Measurements from ENCODE around the gene SUPT3H. TPM values are rescaled to one million over a fixed set of nuclear protein-coding genes. Genes with fewer than 3 reads are reported as not detected.

The SUPT3H gene
- total and polyA plus RNA-seq, 2 of the 13 experiments (the other 11 are each of a cell fraction or from before 2014, with no cell fraction given), result 11.9 to 36.1 TPM

DNA sequence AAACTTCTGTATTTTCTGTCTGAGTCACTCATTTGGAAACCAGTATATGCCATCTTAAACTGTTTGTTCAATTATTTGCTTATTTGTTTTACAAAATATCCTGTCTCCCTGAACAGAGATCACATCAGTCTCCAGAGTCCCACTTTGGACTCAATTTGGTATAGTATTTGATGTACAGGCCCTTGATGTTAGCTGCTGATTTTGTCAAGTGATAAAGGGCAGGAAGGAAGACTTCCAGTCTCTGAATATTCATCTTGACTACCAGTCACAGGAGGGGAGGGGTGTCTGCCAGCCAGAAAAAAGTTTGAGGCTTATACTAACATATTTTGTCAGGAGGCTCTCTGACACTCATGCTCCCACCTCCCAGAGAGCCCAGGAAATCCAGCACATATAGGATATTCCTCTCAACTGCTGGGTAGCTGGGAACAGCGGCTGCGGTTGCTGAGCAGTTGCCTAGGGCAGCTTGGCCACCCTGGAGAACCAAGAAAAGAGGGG, 426.4 kb downstream of the SUPT3H start (continued):
- TF ChIP-seq, protein P1, sequence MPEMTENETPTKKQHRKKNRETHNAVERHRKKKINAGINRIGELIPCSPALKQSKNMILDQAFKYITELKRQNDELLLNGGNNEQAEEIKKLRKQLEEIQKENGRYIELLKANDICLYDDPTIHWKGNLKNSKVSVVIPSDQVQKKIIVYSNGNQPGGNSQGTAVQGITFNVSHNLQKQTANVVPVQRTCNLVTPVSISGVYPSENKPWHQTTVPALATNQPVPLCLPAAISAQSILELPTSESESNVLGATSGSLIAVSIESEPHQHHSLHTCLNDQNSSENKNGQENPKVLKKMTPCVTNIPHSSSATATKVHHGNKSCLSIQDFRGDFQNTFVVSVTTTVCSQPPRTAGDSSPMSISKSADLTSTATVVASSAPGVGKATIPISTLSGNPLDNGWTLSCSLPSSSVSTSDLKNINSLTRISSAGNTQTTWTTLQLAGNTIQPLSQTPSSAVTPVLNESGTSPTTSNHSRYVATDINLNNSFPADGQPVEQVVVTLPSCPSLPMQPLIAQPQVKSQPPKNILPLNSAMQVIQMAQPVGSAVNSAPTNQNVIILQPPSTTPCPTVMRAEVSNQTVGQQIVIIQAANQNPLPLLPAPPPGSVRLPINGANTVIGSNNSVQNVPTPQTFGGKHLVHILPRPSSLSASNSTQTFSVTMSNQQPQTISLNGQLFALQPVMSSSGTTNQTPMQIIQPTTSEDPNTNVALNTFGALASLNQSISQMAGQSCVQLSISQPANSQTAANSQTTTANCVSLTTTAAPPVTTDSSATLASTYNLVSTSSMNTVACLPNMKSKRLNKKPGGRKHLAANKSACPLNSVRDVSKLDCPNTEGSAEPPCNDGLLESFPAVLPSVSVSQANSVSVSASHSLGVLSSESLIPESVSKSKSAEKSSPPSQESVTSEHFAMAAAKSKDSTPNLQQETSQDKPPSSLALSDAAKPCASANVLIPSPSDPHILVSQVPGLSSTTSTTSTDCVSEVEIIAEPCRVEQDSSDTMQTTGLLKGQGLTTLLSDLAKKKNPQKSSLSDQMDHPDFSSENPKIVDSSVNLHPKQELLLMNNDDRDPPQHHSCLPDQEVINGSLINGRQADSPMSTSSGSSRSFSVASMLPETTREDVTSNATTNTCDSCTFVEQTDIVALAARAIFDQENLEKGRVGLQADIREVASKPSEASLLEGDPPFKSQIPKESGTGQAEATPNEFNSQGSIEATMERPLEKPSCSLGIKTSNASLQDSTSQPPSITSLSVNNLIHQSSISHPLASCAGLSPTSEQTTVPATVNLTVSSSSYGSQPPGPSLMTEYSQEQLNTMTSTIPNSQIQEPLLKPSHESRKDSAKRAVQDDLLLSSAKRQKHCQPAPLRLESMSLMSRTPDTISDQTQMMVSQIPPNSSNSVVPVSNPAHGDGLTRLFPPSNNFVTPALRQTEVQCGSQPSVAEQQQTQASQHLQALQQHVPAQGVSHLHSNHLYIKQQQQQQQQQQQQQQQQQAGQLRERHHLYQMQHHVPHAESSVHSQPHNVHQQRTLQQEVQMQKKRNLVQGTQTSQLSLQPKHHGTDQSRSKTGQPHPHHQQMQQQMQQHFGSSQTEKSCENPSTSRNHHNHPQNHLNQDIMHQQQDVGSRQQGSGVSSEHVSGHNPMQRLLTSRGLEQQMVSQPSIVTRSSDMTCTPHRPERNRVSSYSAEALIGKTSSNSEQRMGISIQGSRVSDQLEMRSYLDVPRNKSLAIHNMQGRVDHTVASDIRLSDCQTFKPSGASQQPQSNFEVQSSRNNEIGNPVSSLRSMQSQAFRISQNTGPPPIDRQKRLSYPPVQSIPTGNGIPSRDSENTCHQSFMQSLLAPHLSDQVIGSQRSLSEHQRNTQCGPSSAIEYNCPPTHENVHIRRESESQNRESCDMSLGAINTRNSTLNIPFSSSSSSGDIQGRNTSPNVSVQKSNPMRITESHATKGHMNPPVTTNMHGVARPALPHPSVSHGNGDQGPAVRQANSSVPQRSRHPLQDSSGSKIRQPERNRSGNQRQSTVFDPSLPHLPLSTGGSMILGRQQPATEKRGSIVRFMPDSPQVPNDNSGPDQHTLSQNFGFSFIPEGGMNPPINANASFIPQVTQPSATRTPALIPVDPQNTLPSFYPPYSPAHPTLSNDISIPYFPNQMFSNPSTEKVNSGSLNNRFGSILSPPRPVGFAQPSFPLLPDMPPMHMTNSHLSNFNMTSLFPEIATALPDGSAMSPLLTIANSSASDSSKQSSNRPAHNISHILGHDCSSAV (CRISPR knock-in tag; IDR thresholded peaks at IDR 0.05; ENCODE audit: borderline replicate concordance), result no peak
- TF ChIP-seq ATF5 (CRISPR knock-in tag; IDR thresholded peaks at IDR 0.05; ENCODE audit: low read depth) (no peak), ZNF230 (CRISPR knock-in tag; IDR thresholded peaks at IDR 0.05) (no peak), ZNF678 (CRISPR knock-in tag; IDR thresholded peaks at IDR 0.05) (no peak), PHF20 (CRISPR knock-in tag; IDR thresholded peaks at IDR 0.05) (no peak), AKNA (CRISPR knock-in tag; IDR thresholded peaks at IDR 0.05; ENCODE audit: borderline replicate concordance) (no peak), ARNTL (CRISPR knock-in tag; IDR thresholded peaks at IDR 0.05) (no peak), DBP (CRISPR knock-in tag; IDR thresholded peaks at IDR 0.05; ENCODE audit: not compliant biosample characterization) (no peak), TCF7 (IDR thresholded peaks at IDR 0.05; ENCODE audit: low read depth) (peak; percentile 56; the same call in 1 of the 2 replicates), GABPB1 (CRISPR knock-in tag; IDR thresholded peaks at IDR 0.05) (no peak)
- TF ChIP-seq, protein P2, sequence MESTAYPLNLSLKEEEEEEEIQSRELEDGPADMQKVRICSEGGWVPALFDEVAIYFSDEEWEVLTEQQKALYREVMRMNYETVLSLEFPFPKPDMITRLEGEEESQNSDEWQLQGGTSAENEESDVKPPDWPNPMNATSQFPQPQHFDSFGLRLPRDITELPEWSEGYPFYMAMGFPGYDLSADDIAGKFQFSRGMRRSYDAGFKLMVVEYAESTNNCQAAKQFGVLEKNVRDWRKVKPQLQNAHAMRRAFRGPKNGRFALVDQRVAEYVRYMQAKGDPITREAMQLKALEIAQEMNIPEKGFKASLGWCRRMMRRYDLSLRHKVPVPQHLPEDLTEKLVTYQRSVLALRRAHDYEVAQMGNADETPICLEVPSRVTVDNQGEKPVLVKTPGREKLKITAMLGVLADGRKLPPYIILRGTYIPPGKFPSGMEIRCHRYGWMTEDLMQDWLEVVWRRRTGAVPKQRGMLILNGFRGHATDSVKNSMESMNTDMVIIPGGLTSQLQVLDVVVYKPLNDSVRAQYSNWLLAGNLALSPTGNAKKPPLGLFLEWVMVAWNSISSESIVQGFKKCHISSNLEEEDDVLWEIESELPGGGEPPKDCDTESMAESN (CRISPR knock-in tag; conservative IDR thresholded peaks at IDR 0.05), result no peak

All from HepG2 (cell line).